Testis (tissue), 2 donors: Measurements from ENCODE around the gene PRR9.
"Not testable (repeated sequence)": the region's sequence is repeated elsewhere in the genome, so short reads cannot be mapped to it uniquely, and the experiment has no call there.

Source experiments
- CTCF ChIP-seq, 3 experiments: fragments of 450-650 bp in 2 of 3; fragments of 200-600 bp in 1 of 3; sonication (generic) in 1 of 3; IDR thresholded peaks; one replicate each; pipeline ENCODE4 v1.5.1; 2016 to 2019; ENCODE audit warnings: antibody characterized with exemption in 3 of 3, mild to moderate bottlenecking in 2 of 3, moderate library complexity in 1 of 3
- POLR2A ChIP-seq: fragments of 450-650 bp; IDR thresholded peaks from one replicate; pipeline ENCODE4 v1.6.1; 2017; ENCODE audit warnings: antibody characterized with exemption, mild to moderate bottlenecking, moderate library complexity

- TF ChIP-seq CTCF (IDR thresholded peaks at IDR 0.05): peak in 2 of 3 experiments; percentile 9 to 46
- not testable (repeated sequence) for TF ChIP-seq POLR2A
Observed at GRCh38 chr1:153229076-153229829, 11.9 kb downstream of the PRR9 start.
